Fibroblast of the conjunctiva (primary cell): Measurements from ENCODE around the gene STXBP2.

ENCODE experiments used
- DNase-seq: peaks from one replicate; pipeline ENCODE4 v3.0.0-alpha.2; 2010; ENCODE audit warnings: low read depth

Gene STXBP2

GRCh38 chr19:7679771-7680605, 43.1 kb downstream of the STXBP2 start:
- DNase-seq = no peak

GRCh38 chr19:7680606-7681339, 43.9 kb downstream of the STXBP2 start, which contains the start of gene TRAPPC5:
Gene TRAPPC5, plus strand, starts transcription at chr19:7680833. Its CDS starts 1,421 bp downstream, at chr19:7682254.
- DNase-seq = peak; percentile 59

- DNase-seq = peak; percentile 63
Observed at GRCh38 chr19:7681340-7682174, 44.6 kb downstream of the STXBP2 start.

- no peak for DNase-seq
Observed at GRCh38 chr19:7682175-7682855, 45.4 kb downstream of the STXBP2 start.

GRCh38 chr19:7685546-7686445, 48.9 kb downstream of the STXBP2 start:
- DNase-seq = no peak

GRCh38 chr19:7687177-7687576, 50.3 kb downstream of the STXBP2 start:
- no peak for DNase-seq

GRCh38 chr19:7689165-7689564, 52.3 kb downstream of the STXBP2 start:
- no peak for DNase-seq

- no peak for DNase-seq
Observed at GRCh38 chr19:7690779-7691258, 53.9 kb downstream of the STXBP2 start.

GRCh38 chr19:7691497-7691896, 54.6 kb downstream of the STXBP2 start:
- DNase-seq = no peak

GRCh38 chr19:7692417-7693088, 55.6 kb downstream of the STXBP2 start:
- no peak for DNase-seq

GRCh38 chr19:7694499-7694898, 57.6 kb downstream of the STXBP2 start:
- DNase-seq = no peak
